Smooth muscle cell (in vitro differentiated cells): ENCODE results near the gene STARD10. TPM values are rescaled to one million over a fixed set of nuclear protein-coding genes. Genes with fewer than 3 reads are reported as not detected.

ENCODE experiments used
- DNase-seq: peaks from one replicate; lab custom pipeline; 2025; ENCODE audit not compliant: unreplicated experiment; lab: John Stamatoyannopoulos, UW
- H2AFZ ChIP-seq: fragments of 200-600 bp; sonication (generic); 2 replicates; pipeline ENCODE4 v1.6.0; 2016; ENCODE audit warnings: antibody characterized with exemption, low read depth, mild to moderate bottlenecking
- H3F3A ChIP-seq: fragments of 200-600 bp; sonication (generic); 2 replicates; pipeline ENCODE4 v1.6.0; 2017; ENCODE audit warnings: antibody characterized with exemption, low read depth
- H3K27ac ChIP-seq: fragments of 200-600 bp; sonication (generic); 2 replicates; pipeline ENCODE4 v1.5.1; 2016; ENCODE audit warnings: low read depth, mild to moderate bottlenecking
- H3K27me3 ChIP-seq: fragments of 200-600 bp; sonication (generic); 2 replicates; pipeline ENCODE4 v1.6.1; 2016; ENCODE audit warnings: low read depth, mild to moderate bottlenecking
- H3K36me3 ChIP-seq: fragments of 200-600 bp; sonication (generic); 2 replicates; pipeline ENCODE4 v1.5.1; 2016; ENCODE audit warnings: low read depth
- H3K4me1 ChIP-seq: fragments of 200-600 bp; sonication (generic); 2 replicates; pipeline ENCODE4 v1.5.1; 2016; ENCODE audit warnings: low read depth
- H3K4me2 ChIP-seq: fragments of 200-600 bp; sonication (generic); 2 replicates; pipeline ENCODE4 v1.6.0; 2016; ENCODE audit warnings: mild to moderate bottlenecking
- H3K4me3 ChIP-seq: fragments of 200-600 bp; sonication (generic); 2 replicates; pipeline ENCODE4 v1.5.1; 2016; ENCODE audit warnings: mild to moderate bottlenecking
- H3K79me2 ChIP-seq: fragments of 200-600 bp; sonication (generic); 2 replicates; pipeline ENCODE4 v1.6.0; 2016; ENCODE audit warnings: low read depth, mild to moderate bottlenecking
- H3K9ac ChIP-seq: fragments of 200-600 bp; sonication (generic); 2 replicates; pipeline ENCODE4 v1.6.0; 2016; ENCODE audit warnings: low read depth
- H3K9me3 ChIP-seq: fragments of 200-600 bp; sonication (generic); replicated peaks from 2 replicates; pipeline ENCODE4 v1.5.1; 2016; ENCODE audit warnings: low read depth
- H4K20me1 ChIP-seq: fragments of 200-600 bp; sonication (generic); 2 replicates; pipeline ENCODE4 v1.6.0; 2016; ENCODE audit warnings: low read depth
- CTCF ChIP-seq: fragments of 200-600 bp; sonication (generic); IDR thresholded peaks from 2 replicates; pipeline ENCODE4 v1.5.1; 2017; ENCODE audit warnings: borderline replicate concordance, mild to moderate bottlenecking, antibody characterized with exemption; ENCODE audit not compliant: insufficient read depth, poor library complexity, severe bottlenecking
- WGBS: methylation state at CpG from one replicate; pipeline ENCODE4 v1.1.7; 2016; ENCODE audit warnings: low lambda C conversion rate; 5-methylcytosine and 5-hydroxymethylcytosine counted together
- polyA plus RNA-seq: library from polyadenylated mRNA; unstranded; fragments of >200 nt; fragmentation: Nextera tagmentation; extraction: Ambion mirVana; gene quantifications from 2 replicates; pipeline ENCODE4 v1.2.1, GENCODE V29; 2016
- total RNA-seq: library from RNA; depleted of rRNA; stranded (reverse); fragments of >200 nt; gene quantifications from 2 replicates; pipeline ENCODE4 v1.2.3, GENCODE V29; 2014

The STARD10 gene
- total and polyA plus RNA-seq, 2 experiments from 2014 or later, result 87.7 to 130 TPM

- Histone ChIP-seq H3K9ac (no peak overlapping the region), H3K36me3 (no peaks in the 10 kb centered on the region), H3F3A (no peaks in the 10 kb centered on the region), H3K27ac (no peak overlapping the region), H3K27me3 (no peaks in the 10 kb centered on the region), H2AFZ (no peak overlapping the region), H3K4me3 (peak overlapping the region; percentile 54), H3K79me2 (peaks cover 54% of the 10 kb centered on the region), H4K20me1 (peaks cover 63% of the 10 kb centered on the region), H3K9me3 (no peaks in the 10 kb centered on the region), H3K4me2 (peak overlapping the region; percentile 98), H3K4me1 (peaks cover 5% of the 10 kb centered on the region)
- WGBS, result 100% methylated on average over 3 of the region's 3 CpGs
- TF ChIP-seq CTCF, result no peak
- no peak for DNase-seq
These were observed 73.8 kb downstream of the STARD10 start for GRCh38 chr11:72720047-72720446.

GRCh38 chr11:72719551-72719950 is 74.3 kb downstream of the STARD10 start:
- Histone ChIP-seq H3K4me1 (peaks cover 5% of the 10 kb centered on the region), H3K9me3 (no peaks in the 10 kb centered on the region), H3K4me2 (peak overlapping the region; percentile 98), H3K36me3 (no peaks in the 10 kb centered on the region), H3K79me2 (peaks cover 53% of the 10 kb centered on the region), H3K9ac (no peak overlapping the region), H3F3A (no peaks in the 10 kb centered on the region), H3K27me3 (no peaks in the 10 kb centered on the region), H4K20me1 (peaks cover 68% of the 10 kb centered on the region), H3K4me3 (no peak overlapping the region), H2AFZ (no peak overlapping the region), H3K27ac (no peak overlapping the region)
- DNase-seq, result no peak
- no peak for TF ChIP-seq CTCF
- WGBS, result 97% methylated on average over 4 of the region's 4 CpGs

- no peak for TF ChIP-seq CTCF
- H3K4me2 ChIP-seq, result peak overlapping the region; percentile 98
- no peaks in the 10 kb centered on the region for H3F3A ChIP-seq
- peaks cover 53% of the 10 kb centered on the region for H3K79me2 ChIP-seq
- H3K9ac ChIP-seq, result no peak overlapping the region
- H4K20me1 ChIP-seq, result peaks cover 72% of the 10 kb centered on the region
- no peak overlapping the region for H2AFZ ChIP-seq
- no peak overlapping the region for H3K4me3 ChIP-seq
- H3K27me3 ChIP-seq, result no peaks in the 10 kb centered on the region
- no peak for DNase-seq
- H3K36me3 ChIP-seq, result no peaks in the 10 kb centered on the region
- no peaks in the 10 kb centered on the region for H3K9me3 ChIP-seq
- no peak overlapping the region for H3K27ac ChIP-seq
- H3K4me1 ChIP-seq, result peaks cover 5% of the 10 kb centered on the region
- WGBS, result 37% methylated on average over 2 of the region's 2 CpGs
These were observed 74.7 kb downstream of the STARD10 start for GRCh38 chr11:72719144-72719543.

GRCh38 chr11:72718101-72718501 is 75.7 kb downstream of the STARD10 start:
- WGBS, result 100% methylated on average over 9 of the region's 9 CpGs
- Histone ChIP-seq H3K9me3 (no peaks in the 10 kb centered on the region), H3K79me2 (peaks cover 44% of the 10 kb centered on the region)

More at GRCh38 chr11:72718101-72718501, 75.7 kb downstream of the STARD10 start:
- H2AFZ ChIP-seq, result no peak overlapping the region
- H3K36me3 ChIP-seq, result no peaks in the 10 kb centered on the region
- H3K4me3 ChIP-seq, result no peak overlapping the region
- no peaks in the 10 kb centered on the region for H3F3A ChIP-seq
- H3K9ac ChIP-seq, result no peak overlapping the region
- peaks cover 7% of the 10 kb centered on the region for H3K4me1 ChIP-seq
- H3K4me2 ChIP-seq, result no peak overlapping the region
- no peak for TF ChIP-seq CTCF
- no peak for DNase-seq
- no peaks in the 10 kb centered on the region for H3K27me3 ChIP-seq
- H3K27ac ChIP-seq, result no peak overlapping the region
- peaks cover 81% of the 10 kb centered on the region for H4K20me1 ChIP-seq
